Neuronal stem cell (in vitro differentiated cells): Measurements from ENCODE around the gene ZNF519.

Source experiments
- DNase-seq: peaks from one replicate; pipeline ENCODE4 v3.0.0-alpha.2; 2013; ENCODE audit warnings: low spot score
- H2AFZ ChIP-seq: one replicate; pipeline ENCODE4 v1.6.1; 2013; ENCODE audit warnings: mild to moderate bottlenecking, low read length, inconsistent platforms
- H2AK5ac ChIP-seq: 2 replicates; pipeline ENCODE4 v1.6.1; 2013; ENCODE audit warnings: low read depth, mild to moderate bottlenecking, inconsistent platforms, low read length, moderate library complexity, mixed read lengths
- H2BK120ac ChIP-seq: 2 replicates; pipeline ENCODE4 v1.6.1; 2013; ENCODE audit warnings: low read depth, mild to moderate bottlenecking, inconsistent platforms, low read length, moderate library complexity, mixed read lengths
- H2BK12ac ChIP-seq: one replicate; pipeline ENCODE4 v1.6.1; 2013; ENCODE audit warnings: low read length, inconsistent platforms
- H2BK15ac ChIP-seq: 2 replicates; pipeline ENCODE4 v1.6.1; 2013; ENCODE audit warnings: mild to moderate bottlenecking, low read length, inconsistent platforms, mixed read lengths
- H2BK5ac ChIP-seq: one replicate; pipeline ENCODE4 v1.6.1; 2013; ENCODE audit warnings: inconsistent platforms, mild to moderate bottlenecking, low read length, moderate library complexity
- H3K14ac ChIP-seq: one replicate; pipeline ENCODE4 v1.6.1; 2013; ENCODE audit warnings: low read length, inconsistent platforms
- H3K18ac ChIP-seq: 2 replicates; pipeline ENCODE4 v1.6.1; 2013; ENCODE audit warnings: low read length, inconsistent platforms
- H3K23ac ChIP-seq: 2 replicates; pipeline ENCODE4 v1.6.1; 2013; ENCODE audit warnings: low read depth, mild to moderate bottlenecking, mixed read lengths, low read length, inconsistent platforms; ENCODE audit not compliant: poor library complexity
- H3K27ac ChIP-seq: replicated peaks from 3 replicates; pipeline ENCODE4 v1.5.1; 2013; ENCODE audit warnings: low read length, inconsistent platforms
- H3K27me3 ChIP-seq, 3 experiments: 2 replicates each; pipeline ENCODE4 v1.6.1; 2013; ENCODE audit warnings: low read length in 3 of 3, mild to moderate bottlenecking in 2 of 3, inconsistent platforms in 1 of 3, low read depth in 1 of 3, mixed read lengths in 1 of 3, moderate library complexity in 1 of 3; ENCODE audit not compliant: control insufficient read depth in 3 of 3, insufficient read depth in 3 of 3
- H3K36me3 ChIP-seq, 2 donors: replicated peaks in 1 of 2; 2 replicates each; pipeline ENCODE4 v1.6.1; 2013; ENCODE audit warnings: low read length in 2 of 2; ENCODE audit not compliant: control insufficient read depth in 2 of 2, insufficient read depth in 2 of 2
- H3K4ac ChIP-seq: 2 replicates; pipeline ENCODE4 v1.6.1; 2013; ENCODE audit warnings: inconsistent platforms, mild to moderate bottlenecking, low read length, moderate library complexity
- H3K4me1 ChIP-seq, 2 donors: 1 replicate in 1 of 2; 2 replicates in 1 of 2; pipeline ENCODE4 v1.6.1; 2013; ENCODE audit warnings: low read length in 2 of 2, low read depth in 1 of 2; ENCODE audit not compliant: control insufficient read depth in 2 of 2, insufficient read depth in 1 of 2
- H3K4me2 ChIP-seq: one replicate; pipeline ENCODE4 v1.6.1; 2013; ENCODE audit warnings: mild to moderate bottlenecking, low read length, inconsistent platforms; ENCODE audit not compliant: insufficient read depth, poor library complexity, severe bottlenecking
- H3K4me3 ChIP-seq, 2 donors: 2 replicates each; pipeline ENCODE4 v1.5.1; 2013; ENCODE audit warnings: low read length in 2 of 2, mild to moderate bottlenecking in 2 of 2, inconsistent platforms in 1 of 2, moderate library complexity in 1 of 2
- H3K79me1 ChIP-seq: one replicate; pipeline ENCODE4 v1.6.1; 2013; ENCODE audit warnings: low read depth, mild to moderate bottlenecking, inconsistent platforms, low read length, moderate library complexity
- H3K9ac ChIP-seq: one replicate; pipeline ENCODE4 v1.6.1; 2013; ENCODE audit warnings: mild to moderate bottlenecking, low read depth, low read length, inconsistent platforms; ENCODE audit not compliant: poor library complexity
- H3K9me3 ChIP-seq, 2 donors: replicated peaks in 1 of 2; 2 replicates each; pipeline versions ENCODE3 to v1.6.1; 2013; ENCODE audit warnings: low read length in 2 of 2, mild to moderate bottlenecking in 2 of 2, inconsistent platforms in 1 of 2, low read depth in 1 of 2, mixed read lengths in 1 of 2, moderate library complexity in 1 of 2; ENCODE audit not compliant: control insufficient read depth in 2 of 2, insufficient read depth in 1 of 2
- H4K8ac ChIP-seq: one replicate; pipeline ENCODE4 v1.6.1; 2013; ENCODE audit warnings: low read depth, mild to moderate bottlenecking, inconsistent platforms, low read length, moderate library complexity
- H4K91ac ChIP-seq: one replicate; pipeline ENCODE4 v1.6.1; 2013; ENCODE audit warnings: low read length, low read depth, mild to moderate bottlenecking, inconsistent platforms; ENCODE audit not compliant: poor library complexity
- WGBS, 2 donors: extraction: QIAGEN DNeasy Blood & Tissue Kit; methylation state at CpG; one replicate each; pipeline ENCODE4 v1.1.7; 2013; ENCODE audit warnings: missing lambda C conversion rate in 2 of 2, mixed read lengths in 1 of 2; ENCODE audit not compliant: insufficient read length in 2 of 2, insufficient replicate concordance in 1 of 2; ENCODE audit errors: extremely low coverage in 2 of 2; 5-methylcytosine and 5-hydroxymethylcytosine counted together

ZNF519 gene

GRCh38 chr18:14053661-14054060, 78.6 kb downstream of the ZNF519 start:
- H3K27me3 ChIP-seq: no peaks in the 10 kb centered on the region
- no peak overlapping the region for H3K23ac ChIP-seq
- WGBS, 2 donors: no CpG with 5 or more reads among the region's 4 CpGs

More at GRCh38 chr18:14053661-14054060, 78.6 kb downstream of the ZNF519 start:
- peak overlapping the region in 1 of 2 donors; percentile 49 for H3K4me3 ChIP-seq
- peaks cover 0 to 5% of the 10 kb centered on the region in 2 donors for H3K36me3 ChIP-seq
- H2BK15ac ChIP-seq: no peak overlapping the region
- no peak overlapping the region for H2AK5ac ChIP-seq
- no peak for DNase-seq
- H3K18ac ChIP-seq: no peak overlapping the region
- H3K4me1 ChIP-seq: no peaks in the 10 kb centered on the region
- no peaks in the 10 kb centered on the region for H3K79me1 ChIP-seq
- no peak overlapping the region for H3K4ac ChIP-seq
- no peak overlapping the region for H4K8ac ChIP-seq
- no peak overlapping the region for H3K14ac ChIP-seq
- H2BK5ac ChIP-seq: no peak overlapping the region
- H2BK120ac ChIP-seq: no peak overlapping the region
- H3K9me3 ChIP-seq: peaks cover 0 to 6% of the 10 kb centered on the region in 2 donors
- no peak overlapping the region for H2BK12ac ChIP-seq
- no peak overlapping the region for H3K4me2 ChIP-seq
- H4K91ac ChIP-seq: no peak overlapping the region
- no peak overlapping the region for H2AFZ ChIP-seq
- no peak overlapping the region for H3K9ac ChIP-seq
- no peak overlapping the region for H3K27ac ChIP-seq
